ENCODE data around the gene AP5Z1.
A peak's percentile ranks its signal among the peaks of the same experiment; 100 is the strongest.

The AP5Z1 gene

GRCh38 chr7:4758791-4759190 lies 16.6 kb upstream of the AP5Z1 start:
- no peak for DNase-seq (ENCODE audit: low spot score)
- POLR2A ChIA-PET (ENCODE audit: low non-redundant PET): no interaction called here

GRCh38 chr7:4759211-4759610 lies 16.2 kb upstream of the AP5Z1 start:
- ChIA-PET POLR2A (ENCODE audit: low non-redundant PET) (no interaction called here), CTCF (interaction anchor here (1.4 kb wide), 1 partner anchor 32 kb away, joined by 4 read pairs; no protein-coding TSS in a partner anchor)
- TF ChIP-seq CTCF (conservative IDR thresholded peaks at IDR 0.05; ENCODE audit: low read depth): no peak
- no peak overlapping the region; the same call in 1 of the 2 replicates for H3K27ac ChIP-seq
- no peak for DNase-seq (ENCODE audit: low spot score)

More at GRCh38 chr7:4758791-4759190, 16.6 kb upstream of the AP5Z1 start:
- H3K27ac ChIP-seq: no peak overlapping the region; the same call in 1 of the 2 replicates
- TF ChIP-seq CTCF (conservative IDR thresholded peaks at IDR 0.05; ENCODE audit: low read depth): no peak
- CTCF ChIA-PET: interaction anchor here (1.0 kb wide), 1 partner anchor 127 kb away, joined by 6 read pairs; no protein-coding TSS in a partner anchor

GRCh38 chr7:4760952-4761351 lies 14.5 kb upstream of the AP5Z1 start:
- no peak for DNase-seq (ENCODE audit: low spot score)
- no peak for TF ChIP-seq CTCF (conservative IDR thresholded peaks at IDR 0.05; ENCODE audit: low read depth)
- POLR2A ChIA-PET (ENCODE audit: low non-redundant PET): no interaction called here
- 0 out of 2 replicates have a peak overlapping the region, but pooled peaks have one; percentile 1 for H3K27ac ChIP-seq
- CTCF ChIA-PET: interaction anchor here (1.4 kb wide), 1 partner anchor 31 kb away, joined by 4 read pairs; no protein-coding TSS in a partner anchor

GRCh38 chr7:4762121-4763055 lies 13.0 kb upstream of the AP5Z1 start:
- ChIA-PET POLR2A (ENCODE audit: low non-redundant PET) (no interaction called here), CTCF (interaction anchor here (0.9 kb wide), 1 partner anchor 13 kb away, joined by 3 read pairs; the partner anchor contains the start of gene AP5Z1)
- H3K27ac ChIP-seq: no peak overlapping the region
- DNase-seq (ENCODE audit: low spot score): no peak
- no peak for TF ChIP-seq CTCF (conservative IDR thresholded peaks at IDR 0.05; ENCODE audit: low read depth)

GRCh38 chr7:4763091-4763793 lies 12.2 kb upstream of the AP5Z1 start:
- ChIA-PET CTCF (interaction anchor here (0.7 kb wide), 1 partner anchor 12 kb away, joined by 4 read pairs; the partner anchor contains the start of gene AP5Z1), POLR2A (ENCODE audit: low non-redundant PET) (no interaction called here)
- TF ChIP-seq CTCF (conservative IDR thresholded peaks at IDR 0.05; ENCODE audit: low read depth): no peak
- no peak for DNase-seq (ENCODE audit: low spot score)
- no peak overlapping the region for H3K27ac ChIP-seq

GRCh38 chr7:4763794-4764185 lies 11.6 kb upstream of the AP5Z1 start:
- CTCF ChIA-PET: interaction anchor here (0.7 kb wide), 1 partner anchor 11 kb away, joined by 4 read pairs; the partner anchor contains the start of gene AP5Z1
- POLR2A ChIA-PET (ENCODE audit: low non-redundant PET): no interaction called here
- TF ChIP-seq CTCF (conservative IDR thresholded peaks at IDR 0.05; ENCODE audit: low read depth): no peak
- no peak overlapping the region for H3K27ac ChIP-seq
- DNase-seq (ENCODE audit: low spot score): no peak
